Mesendoderm (in vitro differentiated cells): Measurements from ENCODE around the gene CST11.

Experiments
- DNase-seq: peaks from one replicate; pipeline ENCODE4 v3.0.0; 2013
- H2AK5ac ChIP-seq: 2 replicates; pipeline ENCODE4 v1.6.1; 2013; ENCODE audit warnings: low read length, inconsistent platforms
- H2BK120ac ChIP-seq: 2 replicates; pipeline ENCODE4 v1.6.1; 2013; ENCODE audit warnings: low read depth, mild to moderate bottlenecking, low read length, moderate library complexity, mixed read lengths
- H2BK15ac ChIP-seq: replicated peaks from 2 replicates; pipeline ENCODE4 v1.6.1; 2013; ENCODE audit warnings: low read depth, mild to moderate bottlenecking, moderate library complexity
- H2BK5ac ChIP-seq: 2 replicates; pipeline ENCODE4 v1.6.1; 2013; ENCODE audit warnings: low read length, inconsistent platforms
- H3K18ac ChIP-seq: 2 replicates; pipeline ENCODE4 v1.6.1; 2013; ENCODE audit warnings: mild to moderate bottlenecking, low read length, mixed read lengths
- H3K23ac ChIP-seq: one replicate; pipeline ENCODE4 v1.6.1; 2013; ENCODE audit warnings: low read length
- H3K27ac ChIP-seq: 2 replicates; pipeline ENCODE4 v1.5.1; 2013; ENCODE audit warnings: low read depth, mild to moderate bottlenecking, inconsistent platforms, low read length, moderate library complexity
- H3K27me3 ChIP-seq: 2 replicates; pipeline ENCODE4 v1.6.1; 2013; ENCODE audit warnings: low read length, control low read depth, mild to moderate bottlenecking, inconsistent platforms; ENCODE audit not compliant: insufficient read depth, poor library complexity
- H3K36me3 ChIP-seq: 2 replicates; pipeline ENCODE4 v1.6.1; 2013; ENCODE audit warnings: low read length, inconsistent platforms; ENCODE audit not compliant: control insufficient read depth, insufficient read depth
- H3K4ac ChIP-seq: one replicate; pipeline ENCODE4 v1.6.1; 2013; ENCODE audit warnings: low read depth, mild to moderate bottlenecking, low read length, moderate library complexity
- H3K4me1 ChIP-seq: 2 replicates; pipeline ENCODE4 v1.6.1; 2013; ENCODE audit warnings: low read depth, low read length, inconsistent platforms; ENCODE audit not compliant: control insufficient read depth
- H3K4me2 ChIP-seq: 2 replicates; pipeline ENCODE4 v1.6.1; 2013; ENCODE audit warnings: low read length
- H3K4me3 ChIP-seq: 2 replicates; pipeline ENCODE4 v1.5.1; 2013; ENCODE audit warnings: mild to moderate bottlenecking, low read length
- H3K56ac ChIP-seq: one replicate; pipeline ENCODE4 v1.6.1; 2013; ENCODE audit warnings: low read length
- H3K79me1 ChIP-seq: 2 replicates; pipeline ENCODE4 v1.6.1; 2013; ENCODE audit warnings: low read length, inconsistent platforms
- H3K79me2 ChIP-seq: 2 replicates; pipeline ENCODE4 v1.6.1; 2013; ENCODE audit warnings: mild to moderate bottlenecking, low read length; ENCODE audit not compliant: control insufficient read depth, insufficient read depth
- H3K9ac ChIP-seq: 2 replicates; pipeline ENCODE4 v1.6.1; 2013; ENCODE audit warnings: low read length, inconsistent platforms
- H4K5ac ChIP-seq: one replicate; pipeline ENCODE4 v1.6.1; 2013; ENCODE audit warnings: low read length
- H4K8ac ChIP-seq: one replicate; pipeline ENCODE4 v1.6.1; 2013; ENCODE audit warnings: low read depth, mild to moderate bottlenecking, control low read depth, low read length, moderate library complexity
- WGBS: extraction: QIAGEN DNeasy Blood & Tissue Kit; methylation state at CpG from one replicate; pipeline ENCODE4 v1.1.7; 2013; ENCODE audit warnings: low lambda C conversion rate, missing lambda C conversion rate; ENCODE audit not compliant: insufficient coverage; ENCODE audit errors: extremely low coverage; 5-methylcytosine and 5-hydroxymethylcytosine counted together

The CST11 gene

DNA sequence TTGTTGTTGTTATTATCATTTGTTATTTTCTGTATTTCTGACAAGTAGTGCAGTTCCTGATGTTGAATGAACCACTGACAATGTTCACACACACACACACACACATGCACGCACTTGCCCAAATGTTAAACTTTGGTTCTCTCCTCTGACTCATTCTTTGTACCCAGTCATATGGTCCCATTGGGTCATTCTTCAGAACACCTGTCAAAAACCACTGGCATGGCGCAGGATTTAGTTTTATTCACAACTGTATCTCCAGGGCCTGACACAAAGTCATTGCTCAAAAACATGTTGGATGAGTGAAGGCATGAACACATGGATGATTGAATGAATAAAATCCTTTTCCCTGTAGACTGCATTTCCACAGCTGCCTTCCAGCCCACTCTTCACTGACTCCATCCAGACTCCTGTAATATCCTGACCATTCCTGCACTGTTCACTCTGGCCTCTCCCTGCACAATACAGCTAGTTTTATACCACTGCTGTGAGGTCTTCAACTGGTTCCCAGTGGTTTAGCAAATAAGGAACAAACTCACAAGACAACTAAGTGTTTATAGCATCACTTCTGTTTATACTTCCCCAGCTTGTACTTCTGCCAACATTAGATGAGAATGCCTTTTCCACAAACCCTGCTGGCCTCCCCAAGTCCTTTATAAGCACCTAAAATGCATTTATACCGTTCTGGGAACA is 6.9 kb upstream of the CST11 start:
- Histone ChIP-seq H3K27me3 (no peaks in the 10 kb centered on the region), H3K56ac (no peak overlapping the region), H3K4ac (no peak overlapping the region), H2BK15ac (no peak overlapping the region), H2BK5ac (no peak overlapping the region), H3K4me3 (no peak overlapping the region), H3K23ac (no peak overlapping the region), H2AK5ac (no peak overlapping the region), H3K79me1 (no peaks in the 10 kb centered on the region), H4K8ac (no peak overlapping the region), H3K4me2 (no peak overlapping the region), H2BK120ac (no peak overlapping the region), H3K27ac (no peak overlapping the region), H3K79me2 (no peaks in the 10 kb centered on the region), H3K4me1 (no peaks in the 10 kb centered on the region), H3K18ac (no peak overlapping the region), H3K9ac (no peak overlapping the region), H4K5ac (no peak overlapping the region), H3K36me3 (no peaks in the 10 kb centered on the region)
- DNase-seq: no peak
- WGBS: no CpG with 5 or more reads among the region's 3 CpGs

- H4K5ac ChIP-seq: no peak overlapping the region
Measured at GRCh38 chr20:23456873-23457272, 4.2 kb upstream of the CST11 start.

GRCh38 chr20:23456409-23456808 is 3.7 kb upstream of the CST11 start:
- no peaks in the 10 kb centered on the region for H3K79me1 ChIP-seq
- WGBS: no CpG with 5 or more reads among the region's 3 CpGs
- no peak overlapping the region for H3K56ac ChIP-seq
- H2BK15ac ChIP-seq: no peak overlapping the region
- no peak overlapping the region for H2AK5ac ChIP-seq
- H3K4ac ChIP-seq: no peak overlapping the region
- H3K4me3 ChIP-seq: no peak overlapping the region
- H3K27ac ChIP-seq: no peak overlapping the region
- H3K4me2 ChIP-seq: no peak overlapping the region
- H2BK120ac ChIP-seq: no peak overlapping the region
- no peaks in the 10 kb centered on the region for H3K79me2 ChIP-seq
- no peaks in the 10 kb centered on the region for H3K27me3 ChIP-seq
- H3K18ac ChIP-seq: no peak overlapping the region
- H3K36me3 ChIP-seq: no peaks in the 10 kb centered on the region
- peak; percentile 48 for DNase-seq
- H3K4me1 ChIP-seq: no peaks in the 10 kb centered on the region
- H2BK5ac ChIP-seq: no peak overlapping the region
- H4K5ac ChIP-seq: no peak overlapping the region
- no peak overlapping the region for H4K8ac ChIP-seq
- H3K23ac ChIP-seq: no peak overlapping the region
- no peak overlapping the region for H3K9ac ChIP-seq

More at GRCh38 chr20:23456873-23457272, 4.2 kb upstream of the CST11 start:
- Histone ChIP-seq H2BK5ac (no peak overlapping the region), H2BK120ac (no peak overlapping the region), H3K27me3 (no peaks in the 10 kb centered on the region), H3K79me2 (no peaks in the 10 kb centered on the region), H3K79me1 (no peaks in the 10 kb centered on the region), H4K8ac (no peak overlapping the region), H3K27ac (no peak overlapping the region), H3K9ac (no peak overlapping the region), H3K4me1 (no peaks in the 10 kb centered on the region), H3K56ac (no peak overlapping the region), H3K23ac (no peak overlapping the region), H3K18ac (no peak overlapping the region), H2AK5ac (no peak overlapping the region), H3K4me2 (no peak overlapping the region), H3K4me3 (no peak overlapping the region), H2BK15ac (no peak overlapping the region), H3K4ac (no peak overlapping the region), H3K36me3 (no peaks in the 10 kb centered on the region)
- no CpG with 5 or more reads among the region's 7 CpGs for WGBS
- no peak for DNase-seq

DNA sequence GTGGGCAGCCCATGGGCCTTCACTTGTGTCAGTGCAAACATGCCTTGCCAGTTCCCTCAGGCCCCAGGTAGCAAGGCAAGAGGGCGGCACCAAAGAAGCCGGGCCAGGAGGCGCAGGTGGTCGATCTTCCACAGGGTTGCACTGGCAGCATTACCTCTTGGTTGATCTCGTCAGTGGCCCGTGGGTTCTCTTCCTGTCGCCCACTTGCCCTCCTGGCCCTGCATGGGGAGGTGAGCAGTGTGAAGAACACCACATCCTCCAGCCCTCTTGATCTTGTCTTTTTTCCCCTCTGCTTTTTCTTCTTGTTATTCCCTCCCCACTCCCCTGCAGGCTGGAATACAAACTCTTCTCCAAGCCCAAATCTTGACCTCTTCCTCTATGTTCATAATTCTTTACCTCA is 3.0 kb upstream of the CST11 start:
- no peak overlapping the region for H3K4me3 ChIP-seq
- no peak overlapping the region for H4K5ac ChIP-seq
- H3K23ac ChIP-seq: no peak overlapping the region
- no peaks in the 10 kb centered on the region for H3K79me1 ChIP-seq
- no peak overlapping the region for H3K27ac ChIP-seq
- H3K4ac ChIP-seq: no peak overlapping the region
- H3K9ac ChIP-seq: no peak overlapping the region
- H2BK120ac ChIP-seq: no peak overlapping the region
- no peak overlapping the region for H2BK5ac ChIP-seq
- H2BK15ac ChIP-seq: no peak overlapping the region
- H3K18ac ChIP-seq: no peak overlapping the region
- H3K56ac ChIP-seq: no peak overlapping the region
- no peaks in the 10 kb centered on the region for H3K4me1 ChIP-seq
- WGBS: no CpG with 5 or more reads among the region's 7 CpGs
- H4K8ac ChIP-seq: no peak overlapping the region
- no peaks in the 10 kb centered on the region for H3K36me3 ChIP-seq
- no peaks in the 10 kb centered on the region for H3K79me2 ChIP-seq
- H2AK5ac ChIP-seq: no peak overlapping the region
- H3K4me2 ChIP-seq: no peak overlapping the region
- no peaks in the 10 kb centered on the region for H3K27me3 ChIP-seq
- DNase-seq: no peak

DNA sequence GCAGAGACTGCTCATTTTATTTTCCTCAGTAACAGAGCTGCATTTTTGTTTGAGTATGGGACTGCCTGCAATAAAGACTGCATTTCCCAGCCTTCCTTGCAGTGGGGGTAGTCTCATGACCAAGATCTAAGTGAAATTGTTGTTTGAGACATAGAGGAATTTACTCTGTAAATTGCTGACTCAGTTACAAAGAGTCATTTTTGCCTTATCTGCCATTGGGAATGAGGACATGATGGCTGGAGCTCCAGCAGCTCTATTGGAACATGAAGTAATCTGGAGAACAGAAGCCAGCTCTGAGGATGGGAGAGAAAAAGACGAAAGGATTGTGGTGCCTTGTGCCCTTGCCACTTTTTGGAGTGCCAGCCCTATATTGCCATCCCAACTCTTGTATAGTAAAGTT is 2.1 kb upstream of the CST11 start:
- H3K79me1 ChIP-seq: no peaks in the 10 kb centered on the region
- no peak overlapping the region for H2BK120ac ChIP-seq
- H3K4me2 ChIP-seq: no peak overlapping the region
- no peak overlapping the region for H4K5ac ChIP-seq
- DNase-seq: no peak
- no peaks in the 10 kb centered on the region for H3K36me3 ChIP-seq
- H3K4me3 ChIP-seq: no peak overlapping the region
- WGBS: no CpG with 5 or more reads among the region's 1 CpG
- H3K18ac ChIP-seq: no peak overlapping the region
- no peak overlapping the region for H2BK15ac ChIP-seq
- H3K56ac ChIP-seq: no peak overlapping the region
- no peaks in the 10 kb centered on the region for H3K4me1 ChIP-seq
- H3K79me2 ChIP-seq: no peaks in the 10 kb centered on the region
- H2BK5ac ChIP-seq: no peak overlapping the region
- no peak overlapping the region for H3K9ac ChIP-seq
- H3K23ac ChIP-seq: no peak overlapping the region
- no peaks in the 10 kb centered on the region for H3K27me3 ChIP-seq
- no peak overlapping the region for H4K8ac ChIP-seq
- no peak overlapping the region for H3K27ac ChIP-seq
- H3K4ac ChIP-seq: no peak overlapping the region
- H2AK5ac ChIP-seq: no peak overlapping the region
